Type B pancreatic cell (in vitro differentiated cells): ENCODE data around the gene GRK3. TPM values are rescaled to one million over a fixed set of nuclear protein-coding genes. Genes with fewer than 3 reads are reported as not detected.

ENCODE experiments used
- DNase-seq: peaks from one replicate; pipeline ENCODE4 v3.0.0; 2021; ENCODE audit warnings: mixed read lengths; ENCODE audit not compliant: unreplicated experiment; ENCODE audit errors: extremely low spot score
- H3K27ac Mint-ChIP-seq: 2 replicates; pipeline ENCODE4 v1.8.0; 2021; ENCODE audit warnings: mild to moderate bottlenecking, mixed read lengths
- H3K27me3 Mint-ChIP-seq: 2 replicates; pipeline ENCODE4 v1.8.0; 2021; ENCODE audit warnings: mixed read lengths
- H3K36me3 Mint-ChIP-seq: 2 replicates; pipeline ENCODE4 v1.8.0; 2021; ENCODE audit warnings: mixed read lengths
- H3K4me1 Mint-ChIP-seq: one replicate; pipeline ENCODE4 v1.8.0; 2021; ENCODE audit warnings: mixed read lengths; ENCODE audit not compliant: unreplicated experiment
- H3K4me3 Mint-ChIP-seq: 2 replicates; pipeline ENCODE4 v1.8.0; 2021; ENCODE audit warnings: mild to moderate bottlenecking, mixed read lengths
- H3K9me3 Mint-ChIP-seq: 2 replicates; pipeline ENCODE4 v1.8.0; 2021; ENCODE audit warnings: mixed read lengths
- total RNA-seq: library from RNA; stranded (reverse); gene quantifications from 2 replicates; pipeline ENCODE4 v1.2.1, GENCODE V29; 2021; ENCODE audit warnings: low replicate concordance
- TF ChIP-seq, protein P1 (sequence below): fragments of 200-600 bp; sonication (generic); conservative IDR thresholded peaks from 2 replicates; pipeline ENCODE4 v1.5.0; 2021; ENCODE audit warnings: antibody characterized with exemption, mild to moderate bottlenecking

The GRK3 gene
- total RNA-seq, 1 donor from 2014 or later: 14.0 TPM

DNA sequence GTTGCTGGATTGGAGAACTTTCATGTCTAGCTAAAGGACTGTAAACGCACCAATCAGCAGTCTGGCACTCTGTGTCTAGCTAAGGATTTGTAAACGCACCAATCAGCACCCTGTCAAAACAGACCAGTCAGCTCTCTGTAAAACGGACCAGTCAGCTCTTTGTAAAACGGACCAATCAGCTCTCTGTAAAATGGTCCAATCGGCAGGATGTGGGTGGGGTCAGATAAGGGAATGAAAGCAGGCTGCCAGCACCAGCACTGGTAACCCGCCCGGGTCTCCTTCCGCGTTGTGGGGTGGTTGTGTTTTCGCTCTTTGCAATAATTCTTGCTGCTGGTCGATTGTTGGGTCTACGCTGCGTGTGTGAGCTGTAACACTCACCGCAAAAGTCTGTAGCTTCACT, 188.8 kb downstream of the GRK3 start:
- H3K9me3 Mint-ChIP-seq: no peaks in the 10 kb centered on the region
- TF ChIP-seq, protein P1, sequence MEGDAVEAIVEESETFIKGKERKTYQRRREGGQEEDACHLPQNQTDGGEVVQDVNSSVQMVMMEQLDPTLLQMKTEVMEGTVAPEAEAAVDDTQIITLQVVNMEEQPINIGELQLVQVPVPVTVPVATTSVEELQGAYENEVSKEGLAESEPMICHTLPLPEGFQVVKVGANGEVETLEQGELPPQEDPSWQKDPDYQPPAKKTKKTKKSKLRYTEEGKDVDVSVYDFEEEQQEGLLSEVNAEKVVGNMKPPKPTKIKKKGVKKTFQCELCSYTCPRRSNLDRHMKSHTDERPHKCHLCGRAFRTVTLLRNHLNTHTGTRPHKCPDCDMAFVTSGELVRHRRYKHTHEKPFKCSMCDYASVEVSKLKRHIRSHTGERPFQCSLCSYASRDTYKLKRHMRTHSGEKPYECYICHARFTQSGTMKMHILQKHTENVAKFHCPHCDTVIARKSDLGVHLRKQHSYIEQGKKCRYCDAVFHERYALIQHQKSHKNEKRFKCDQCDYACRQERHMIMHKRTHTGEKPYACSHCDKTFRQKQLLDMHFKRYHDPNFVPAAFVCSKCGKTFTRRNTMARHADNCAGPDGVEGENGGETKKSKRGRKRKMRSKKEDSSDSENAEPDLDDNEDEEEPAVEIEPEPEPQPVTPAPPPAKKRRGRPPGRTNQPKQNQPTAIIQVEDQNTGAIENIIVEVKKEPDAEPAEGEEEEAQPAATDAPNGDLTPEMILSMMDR: no peak
- H3K4me3 Mint-ChIP-seq: no peak overlapping the region
- DNase-seq: no peak
- no peaks in the 10 kb centered on the region for H3K4me1 Mint-ChIP-seq
- H3K27me3 Mint-ChIP-seq: peaks cover 27% of the 10 kb centered on the region
- H3K27ac Mint-ChIP-seq: no peak overlapping the region
- H3K36me3 Mint-ChIP-seq: no peaks in the 10 kb centered on the region

DNA sequence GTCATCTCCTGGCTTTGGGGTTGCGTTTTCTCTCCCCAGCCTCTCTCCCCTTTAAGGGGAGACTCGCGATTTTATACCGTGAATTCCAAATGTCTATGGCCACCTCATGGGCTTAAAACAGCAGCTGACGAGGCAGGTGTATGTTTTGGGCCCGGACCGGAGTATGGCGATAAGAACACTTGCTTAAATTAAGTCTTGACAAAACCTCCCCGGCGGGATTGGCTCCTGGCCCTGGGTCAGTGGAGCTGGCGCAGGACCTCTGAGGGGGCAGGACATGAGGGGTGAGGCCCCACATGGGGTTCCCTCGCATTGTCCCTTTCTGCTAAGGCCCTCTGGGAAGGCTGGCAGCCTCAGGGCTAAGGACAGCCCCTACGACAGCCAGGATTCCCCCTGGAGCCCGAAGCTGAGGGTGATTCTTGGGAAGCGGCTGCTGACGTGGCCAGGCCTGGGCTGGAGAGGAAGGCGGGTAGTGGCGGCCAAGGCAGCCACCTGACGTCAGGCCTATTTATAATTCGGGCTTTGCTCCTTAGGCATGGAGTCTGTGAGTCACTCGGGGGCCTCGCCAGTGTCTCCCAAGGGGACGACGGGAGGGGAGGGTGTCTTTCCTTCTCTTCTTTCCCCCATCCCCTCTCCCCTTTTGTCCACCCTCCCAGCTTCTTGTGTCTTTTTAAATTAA, 190.2 kb downstream of the GRK3 start:
- DNase-seq: no peak
- Mint-ChIP-seq H3K4me3 (no peak overlapping the region), H3K36me3 (no peaks in the 10 kb centered on the region), H3K4me1 (no peaks in the 10 kb centered on the region), H3K27me3 (peaks cover 20% of the 10 kb centered on the region), H3K9me3 (no peaks in the 10 kb centered on the region), H3K27ac (no peak overlapping the region)
- TF ChIP-seq, protein P1: no peak

DNA sequence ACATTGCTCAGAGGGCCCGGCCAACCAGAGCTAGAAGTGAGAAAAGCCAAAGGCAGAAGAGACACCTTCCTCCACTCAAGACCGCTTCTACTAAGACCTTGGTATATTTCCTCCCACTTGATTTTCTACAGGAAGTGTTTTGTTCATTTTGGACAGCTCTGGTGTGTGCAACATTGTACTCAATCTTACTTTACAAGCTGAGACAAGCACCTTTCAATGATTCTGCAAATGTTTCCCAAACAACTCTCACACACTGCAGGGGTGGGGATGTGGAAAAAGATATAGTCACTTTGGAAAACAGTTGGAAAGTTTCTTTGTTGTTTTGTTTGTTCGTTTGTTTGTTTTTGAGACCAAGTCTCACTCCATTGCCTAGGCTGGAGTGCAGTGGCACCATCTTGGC, 193.2 kb downstream of the GRK3 start:
- H3K9me3 Mint-ChIP-seq: no peaks in the 10 kb centered on the region
- no peak for DNase-seq
- no peaks in the 10 kb centered on the region for H3K36me3 Mint-ChIP-seq
- peaks cover 3% of the 10 kb centered on the region for H3K27me3 Mint-ChIP-seq
- H3K27ac Mint-ChIP-seq: no peak overlapping the region
- TF ChIP-seq, protein P1: no peak
- no peaks in the 10 kb centered on the region for H3K4me1 Mint-ChIP-seq
- H3K4me3 Mint-ChIP-seq: no peak overlapping the region

DNA sequence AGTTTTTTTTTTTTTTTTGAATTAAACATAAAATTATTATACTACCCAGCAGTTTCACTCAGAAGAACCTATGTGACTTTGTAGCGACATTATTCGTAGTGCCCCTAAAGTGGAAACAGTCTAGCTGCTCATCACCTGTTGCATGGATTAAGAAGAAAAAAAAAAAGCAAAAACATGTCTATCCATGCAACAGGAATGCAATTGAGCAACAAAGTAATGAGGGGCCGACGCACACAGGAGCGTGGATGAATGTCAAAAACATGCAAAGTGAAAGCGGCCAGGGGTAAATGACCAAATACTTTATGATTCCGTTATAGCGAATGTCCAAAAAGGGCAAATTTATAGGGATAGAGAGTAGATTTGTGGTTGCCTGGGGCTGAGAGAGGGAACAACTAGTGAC, 193.8 kb downstream of the GRK3 start:
- Mint-ChIP-seq H3K36me3 (no peaks in the 10 kb centered on the region), H3K27ac (no peak overlapping the region), H3K27me3 (peaks cover 3% of the 10 kb centered on the region)

DNA sequence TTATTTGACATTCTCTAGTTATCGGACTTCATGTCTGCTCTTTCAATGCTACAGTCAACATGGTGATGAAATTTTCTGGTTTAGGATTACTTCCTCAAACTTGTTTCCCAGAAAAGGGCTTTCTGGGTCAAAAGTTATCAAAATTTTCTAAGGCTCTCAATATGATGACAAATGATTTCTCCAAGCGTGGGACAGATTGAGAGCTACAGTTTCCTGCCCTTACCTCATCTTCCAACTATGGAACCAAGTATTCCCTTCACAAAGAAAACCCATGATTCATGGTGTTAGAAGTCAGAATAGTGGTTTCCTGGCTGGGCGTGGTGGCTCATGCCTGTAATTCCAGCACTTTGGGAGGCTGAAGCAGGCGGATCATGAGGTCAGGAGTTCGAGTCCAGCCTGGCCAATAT, 195.4 kb downstream of the GRK3 start:
- no peaks in the 10 kb centered on the region for H3K9me3 Mint-ChIP-seq
- no peak for DNase-seq
- no peaks in the 10 kb centered on the region for H3K36me3 Mint-ChIP-seq
- H3K27me3 Mint-ChIP-seq: peaks cover 5% of the 10 kb centered on the region
- H3K4me3 Mint-ChIP-seq: no peak overlapping the region
- TF ChIP-seq, protein P1: no peak
- H3K27ac Mint-ChIP-seq: peak overlapping the region; percentile 64
- no peaks in the 10 kb centered on the region for H3K4me1 Mint-ChIP-seq

More for the DNA sequence above, 193.8 kb downstream of the GRK3 start:
- no peaks in the 10 kb centered on the region for H3K4me1 Mint-ChIP-seq
- no peak for DNase-seq
- H3K9me3 Mint-ChIP-seq: no peaks in the 10 kb centered on the region
- no peak overlapping the region for H3K4me3 Mint-ChIP-seq
- TF ChIP-seq, protein P1: no peak
